Panc1 (cell line): ENCODE data around the gene CCDC57. TPM values are rescaled to one million over a fixed set of nuclear protein-coding genes. Genes with fewer than 3 reads are reported as not detected.

Source experiments
- ATAC-seq: fragments of 200-7000 bp; cut with Tn5 transposase; 2 replicates; pipeline ENCODE4 v1.9.1; 2020; ENCODE audit warnings: mild to moderate bottlenecking, moderate library complexity
- BruUV-seq: library from RNA; stranded (reverse); fragments of 400-500 nt; replicated peaks from 2 replicates; lab custom pipeline; 2021; lab: Mats Ljungman, UMichigan
- CTCF ChIA-PET: fragments of 300-600 bp; sonication (Branson Sonifier 250); formaldehyde crosslinking; loops from one replicate; lab custom pipeline; 2022; ENCODE audit warnings: antibody characterized with exemption; lab: Charles Lee
- POLR2A ChIA-PET: fragments of 300-600 bp; sonication (Branson Sonifier 250); formaldehyde crosslinking; loops from one replicate; lab custom pipeline; 2022; ENCODE audit warnings: antibody characterized with exemption; lab: Charles Lee
- DNase-seq: peaks from one replicate; pipeline ENCODE4 v3.0.0-alpha.2; 2010; ENCODE audit warnings: low read depth, low spot score
- H3K27ac ChIP-seq: 2 replicates; pipeline ENCODE4 v1.5.1; 2011; ENCODE audit warnings: mild to moderate bottlenecking, low read length, inconsistent platforms
- H3K27me3 ChIP-seq: fragments of 200-500 bp; sonication (Bioruptor generic); 2 replicates; pipeline ENCODE4 v1.6.0; 2014; ENCODE audit warnings: low read length, inconsistent platforms; ENCODE audit not compliant: control insufficient read depth, insufficient read depth
- H3K36me3 ChIP-seq: fragments of 200-500 bp; sonication (Bioruptor generic); 2 replicates; pipeline ENCODE4 v1.5.1; 2014; ENCODE audit warnings: inconsistent platforms, mild to moderate bottlenecking, low read length, moderate library complexity; ENCODE audit not compliant: control insufficient read depth, insufficient read depth
- H3K4me1 ChIP-seq: 2 replicates; pipeline ENCODE4 v1.5.1; 2011; ENCODE audit warnings: inconsistent platforms, mild to moderate bottlenecking, low read length, moderate library complexity; ENCODE audit not compliant: control insufficient read depth, insufficient read depth
- H3K4me3 ChIP-seq, 2 experiments: 2 replicates each; pipeline ENCODE4 v1.5.1; 2011 to 2012; ENCODE audit warnings: low read depth in 2 of 2, low read length in 2 of 2, mild to moderate bottlenecking in 2 of 2, inconsistent platforms in 1 of 2, moderate library complexity in 1 of 2
- H3K9me3 ChIP-seq: fragments of 200-500 bp; sonication (Bioruptor generic); 2 replicates; pipeline ENCODE4 v1.5.1; 2014; ENCODE audit warnings: low read depth, mild to moderate bottlenecking, inconsistent platforms, low read length, moderate library complexity; ENCODE audit not compliant: control insufficient read depth, insufficient read depth
- CTCF ChIP-seq: fragments of 450-650 bp; IDR thresholded peaks from 2 replicates; pipeline ENCODE4 v1.5.1; 2017; ENCODE audit warnings: mild to moderate bottlenecking
- POLR2AphosphoS5 ChIP-seq: IDR thresholded peaks from 2 replicates; pipeline ENCODE4 v1.6.1; 2012; ENCODE audit warnings: mild to moderate bottlenecking, low read depth, low read length, moderate library complexity
- REST ChIP-seq, 2 experiments: IDR thresholded peaks; 2 replicates each; pipeline ENCODE4 v1.6.1; 2011 to 2012; ENCODE audit warnings: low read depth in 2 of 2, control low read depth in 1 of 2, low read length in 1 of 2, mild to moderate bottlenecking in 1 of 2, moderate library complexity in 1 of 2; ENCODE audit not compliant: insufficient read depth in 1 of 2
- SIN3A ChIP-seq: IDR thresholded peaks from 2 replicates; pipeline ENCODE4 v1.6.1; 2012; ENCODE audit warnings: low read depth, mild to moderate bottlenecking, low read length, moderate library complexity, borderline replicate concordance; ENCODE audit not compliant: insufficient read depth
- TCF7L2 ChIP-seq: IDR thresholded peaks from 2 replicates; pipeline ENCODE4 v1.6.1; 2011; ENCODE audit warnings: mild to moderate bottlenecking, low read depth, low read length, inconsistent platforms
- in situ Hi-C: cut with HindIII; loops from 2 replicates; pipeline ENCODE4 v1.10.0; 2016; ENCODE audit warnings: low sequenced_read_pairs, low pct_unique_long_range_greater_than_20kb
- intact Hi-C: fragments of 100-400 bp; cut with micrococcal nuclease; formaldehyde crosslinking; loops from one replicate; pipeline ENCODE4 v1.10.0; 2022; ENCODE audit not compliant: unreplicated experiment
- total RNA-seq: library from RNA; stranded (reverse); gene quantifications from one replicate; pipeline ENCODE4 v1.2.1, GENCODE V29; 2021; ENCODE audit not compliant: unreplicated experiment

Gene CCDC57
- total RNA-seq, 1 experiment from 2014 or later = 63.6 TPM

GRCh38 chr17:82247182-82247823 lies 34.7 kb upstream of the CCDC57 start:
- Histone ChIP-seq H3K4me3 (no peak overlapping the region; a peak in 1 of 4 replicates), H3K27ac (peak overlapping the region; percentile 86), H3K36me3 (peaks cover 10% of the 10 kb centered on the region), H3K9me3 (no peaks in the 10 kb centered on the region), H3K4me1 (peaks cover 52% of the 10 kb centered on the region), H3K27me3 (no peaks in the 10 kb centered on the region)
- in situ Hi-C loops = no loop called here
- DNase-seq = no peak
- intact Hi-C loops = no loop called here
- TF ChIP-seq REST (IDR thresholded peaks at IDR 0.05; ENCODE audit: insufficient read depth in 1 of 2, low read depth in 2 of 2, low read length in 1 of 2) (no peak), TCF7L2 (no peak), POLR2AphosphoS5 (no peak; the same call in 1 of the 2 replicates), SIN3A (no peak), CTCF (no peak)
- TSS peak; percentile 38 for BruUV-seq
- CTCF ChIA-PET = interaction anchor here (0.6 kb wide), 1 partner anchor 282 kb away, joined by 5 read pairs; no protein-coding TSS in a partner anchor
- POLR2A ChIA-PET = no interaction called here
- ATAC-seq = no peak

- peaks cover 57% of the 10 kb centered on the region for H3K4me1 ChIP-seq
- in situ Hi-C loops = no loop called here
- H3K4me3 ChIP-seq = no peak overlapping the region; a peak in 1 of 4 replicates
Observed at GRCh38 chr17:82246365-82247181, 33.9 kb upstream of the CCDC57 start.

More at GRCh38 chr17:82246365-82247181, 33.9 kb upstream of the CCDC57 start:
- TF ChIP-seq POLR2AphosphoS5 = 0 out of 2 replicates have a peak, but pooled peaks have one; percentile 2
- TF ChIP-seq SIN3A = no peak
- TF ChIP-seq REST (IDR thresholded peaks at IDR 0.05; ENCODE audit: insufficient read depth in 1 of 2, low read depth in 2 of 2, low read length in 1 of 2) = no peak
- TF ChIP-seq TCF7L2 = no peak
- TF ChIP-seq CTCF = no peak
- Histone ChIP-seq H3K9me3 (no peaks in the 10 kb centered on the region), H3K27ac (peak overlapping the region; percentile 86), H3K36me3 (peaks cover 8% of the 10 kb centered on the region), H3K27me3 (no peaks in the 10 kb centered on the region)
- ATAC-seq = peak; percentile 5
- intact Hi-C loops = no loop called here
- POLR2A ChIA-PET = no interaction called here
- no peak for DNase-seq
- no TSS peak for BruUV-seq
- CTCF ChIA-PET = interaction anchor here (0.6 kb wide), 1 partner anchor 282 kb away, joined by 5 read pairs; no protein-coding TSS in a partner anchor
